MM.1S (cell line): Measurements from ENCODE around the gene CALD1.
A peak's percentile ranks its signal among the peaks of the same experiment; 100 is the strongest.

Source experiments
- DNase-seq: peaks from one replicate; pipeline ENCODE4 v3.0.0-alpha.2; 2015
- H2AFZ ChIP-seq: fragments of 300-600 bp; sonication (generic); 2 replicates; pipeline ENCODE4 v1.6.0; 2016; ENCODE audit warnings: antibody characterized with exemption, low read length
- H3F3A ChIP-seq: fragments of 300-600 bp; sonication (generic); 2 replicates; pipeline ENCODE4 v1.6.1; 2016; ENCODE audit warnings: mild to moderate bottlenecking, antibody characterized with exemption, low read length, moderate library complexity, mixed read lengths; ENCODE audit not compliant: insufficient read depth
- H3K27ac ChIP-seq: fragments of 300-600 bp; sonication (generic); 2 replicates; pipeline ENCODE4 v1.5.1; 2016; ENCODE audit warnings: mild to moderate bottlenecking, low read length
- H3K27me3 ChIP-seq: fragments of 300-600 bp; sonication (generic); replicated peaks from 2 replicates; pipeline ENCODE4 v1.6.0; 2016; ENCODE audit warnings: low read length; ENCODE audit not compliant: insufficient read depth
- H3K36me3 ChIP-seq: fragments of 300-600 bp; sonication (generic); replicated peaks from 2 replicates; pipeline ENCODE4 v1.6.1; 2016; ENCODE audit warnings: mild to moderate bottlenecking, low read length, mixed read lengths; ENCODE audit not compliant: insufficient read depth
- H3K4me1 ChIP-seq: fragments of 300-600 bp; sonication (generic); 2 replicates; pipeline ENCODE4 v1.6.1; 2016; ENCODE audit warnings: low read length, mixed read lengths
- H3K4me2 ChIP-seq: fragments of 300-600 bp; sonication (generic); 2 replicates; pipeline ENCODE4 v1.6.0; 2016; ENCODE audit warnings: low read depth, low read length
- H3K4me3 ChIP-seq: fragments of 300-600 bp; sonication (generic); 2 replicates; pipeline ENCODE4 v1.5.1; 2016; ENCODE audit warnings: low read length, mixed read lengths
- H3K79me2 ChIP-seq: fragments of 300-600 bp; sonication (generic); 2 replicates; pipeline ENCODE4 v1.6.1; 2016; ENCODE audit warnings: mixed run types, low read length, mixed read lengths
- H3K9ac ChIP-seq: fragments of 300-600 bp; sonication (generic); 2 replicates; pipeline ENCODE4 v1.6.1; 2016; ENCODE audit warnings: low read length, mixed read lengths
- H3K9me2 ChIP-seq: fragments of 300-600 bp; sonication (generic); replicated peaks from 2 replicates; pipeline ENCODE4 v1.6.1; 2016; ENCODE audit warnings: mild to moderate bottlenecking, low read length, mixed read lengths; ENCODE audit not compliant: insufficient read depth
- H3K9me3 ChIP-seq: fragments of 300-600 bp; sonication (generic); replicated peaks from 2 replicates; pipeline ENCODE4 v1.6.1; 2016; ENCODE audit warnings: mild to moderate bottlenecking, low read length, mixed read lengths; ENCODE audit not compliant: insufficient read depth
- H4K20me1 ChIP-seq: fragments of 300-600 bp; sonication (generic); 2 replicates; pipeline ENCODE4 v1.6.1; 2016; ENCODE audit warnings: mild to moderate bottlenecking, low read length, moderate library complexity, mixed read lengths; ENCODE audit not compliant: insufficient read depth
- CTCF ChIP-seq: fragments of 300-600 bp; sonication (generic); IDR thresholded peaks from 2 replicates; pipeline ENCODE4 v1.5.1; 2016; ENCODE audit warnings: antibody characterized with exemption, low read length, mixed read lengths
- EZH2 ChIP-seq: fragments of 300-600 bp; sonication (generic); optimal IDR thresholded peaks from 2 replicates; pipeline ENCODE3; 2017; ENCODE audit warnings: low read depth, mild to moderate bottlenecking, antibody characterized with exemption, low read length, mixed read lengths
- EZH2phosphoT487 ChIP-seq: fragments of 300-600 bp; sonication (generic); IDR thresholded peaks from 2 replicates; pipeline ENCODE4 v1.6.1; 2018; ENCODE audit warnings: antibody characterized with exemption, low read length

Gene CALD1

DNA sequence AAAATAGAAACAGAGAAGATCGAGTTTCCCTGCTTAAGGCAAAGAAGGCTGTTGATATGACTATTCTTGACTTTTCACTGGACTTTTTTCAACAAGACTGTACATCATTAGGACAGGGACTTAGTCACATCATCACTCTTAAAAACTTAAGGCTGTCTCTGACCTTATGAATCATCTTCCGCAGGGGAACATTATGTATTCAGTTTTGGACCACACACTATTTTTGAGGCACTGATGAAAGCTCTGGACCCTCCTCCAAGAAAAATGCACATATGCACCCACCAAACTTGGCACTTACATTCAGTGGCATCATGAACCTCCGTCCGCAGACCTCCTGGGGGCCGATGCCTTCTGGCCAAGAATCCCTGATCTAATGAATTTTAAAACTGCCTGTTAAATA, 96.4 kb downstream of the CALD1 start:
- no peak overlapping the region for H3K9ac ChIP-seq
- no peak overlapping the region for H3K27ac ChIP-seq
- no peaks in the 10 kb centered on the region for H3F3A ChIP-seq
- H3K4me3 ChIP-seq, result no peak overlapping the region
- DNase-seq, result no peak
- no peak overlapping the region for H3K4me2 ChIP-seq
- H3K9me2 ChIP-seq, result no peaks in the 10 kb centered on the region
- no peaks in the 10 kb centered on the region for H3K27me3 ChIP-seq
- no peaks in the 10 kb centered on the region for H3K36me3 ChIP-seq
- H3K4me1 ChIP-seq, result no peaks in the 10 kb centered on the region
- H3K79me2 ChIP-seq, result no peaks in the 10 kb centered on the region
- no peaks in the 10 kb centered on the region for H4K20me1 ChIP-seq
- no peaks in the 10 kb centered on the region for H3K9me3 ChIP-seq
- H2AFZ ChIP-seq, result no peak overlapping the region
- TF ChIP-seq CTCF (no peak), EZH2 (no peak), EZH2phosphoT487 (no peak)

- Histone ChIP-seq H3K27ac (no peak overlapping the region), H4K20me1 (no peaks in the 10 kb centered on the region), H3K9me2 (no peaks in the 10 kb centered on the region), H3K36me3 (no peaks in the 10 kb centered on the region), H2AFZ (no peak overlapping the region), H3F3A (no peaks in the 10 kb centered on the region), H3K27me3 (no peaks in the 10 kb centered on the region), H3K4me3 (no peak overlapping the region), H3K4me1 (no peaks in the 10 kb centered on the region), H3K9me3 (no peaks in the 10 kb centered on the region), H3K9ac (no peak overlapping the region), H3K4me2 (no peak overlapping the region), H3K79me2 (no peaks in the 10 kb centered on the region)
- TF ChIP-seq EZH2phosphoT487 (no peak), CTCF (peak; percentile 27), EZH2 (no peak)
- DNase-seq, result peak; percentile 30
Measured at GRCh38 chr7:134878746-134879357, 99.4 kb downstream of the CALD1 start.

GRCh38 chr7:134879815-134880475, 100.5 kb downstream of the CALD1 start:
- no peak for DNase-seq
- H3K9me2 ChIP-seq, result no peaks in the 10 kb centered on the region
- no peak overlapping the region for H3K9ac ChIP-seq
- no peaks in the 10 kb centered on the region for H3K27me3 ChIP-seq
- no peaks in the 10 kb centered on the region for H3K9me3 ChIP-seq
- H2AFZ ChIP-seq, result no peak overlapping the region
- no peak overlapping the region for H3K27ac ChIP-seq
- TF ChIP-seq EZH2, result no peak
- TF ChIP-seq EZH2phosphoT487, result no peak
- TF ChIP-seq CTCF, result no peak
- no peaks in the 10 kb centered on the region for H3K79me2 ChIP-seq
- H3K4me3 ChIP-seq, result no peak overlapping the region
- no peaks in the 10 kb centered on the region for H4K20me1 ChIP-seq
- no peak overlapping the region for H3K4me2 ChIP-seq
- H3K4me1 ChIP-seq, result no peaks in the 10 kb centered on the region
- no peaks in the 10 kb centered on the region for H3F3A ChIP-seq
- no peaks in the 10 kb centered on the region for H3K36me3 ChIP-seq
